Measurements from ENCODE around the gene UBC.

Gene UBC

GRCh38 chr12:124910561-124911478 lies 3.6 kb downstream of the UBC start:
- TF ChIP-seq GATA2 (IDR thresholded peaks at IDR 0.05; ENCODE audit: low read depth, low read length) (no peak), GATA3 (IDR thresholded peaks at IDR 0.05; ENCODE audit: low read depth, low read length) (no peak)

DNA sequence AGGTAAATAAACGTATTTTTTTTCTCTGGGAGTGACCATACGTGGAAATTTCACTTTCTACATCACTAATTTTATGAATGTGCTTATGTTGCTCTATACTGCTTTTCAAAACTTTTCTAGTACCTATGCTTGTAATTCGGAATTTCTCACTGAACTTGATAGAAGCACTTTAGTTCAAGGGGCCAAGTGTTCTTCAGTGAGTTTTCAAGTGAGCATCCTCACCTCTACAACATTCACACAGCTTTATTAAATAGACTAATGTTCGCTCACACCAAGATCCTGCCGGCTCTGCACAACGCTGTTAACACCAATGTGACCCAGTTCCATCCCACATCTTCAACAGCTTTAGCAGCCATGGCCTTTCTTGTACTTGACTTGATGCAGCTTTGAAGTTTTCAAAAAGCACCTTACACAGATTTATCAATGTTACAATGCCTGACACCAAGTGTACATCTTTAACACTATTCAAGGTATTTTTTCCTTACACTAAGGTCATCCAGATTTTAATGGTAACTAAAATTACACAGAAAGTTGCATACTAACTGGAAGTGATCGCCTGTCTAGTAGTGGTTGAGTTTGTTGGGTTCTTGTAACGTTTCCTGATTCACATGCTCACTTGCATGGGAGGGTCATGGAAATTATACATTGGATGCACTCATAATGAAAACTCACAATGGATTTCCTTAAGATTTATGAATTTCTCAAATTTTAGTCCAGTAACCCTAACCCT lies 4.5 kb downstream of the UBC start:
- no peak for TF ChIP-seq GATA3 (IDR thresholded peaks at IDR 0.05; ENCODE audit: low read depth, low read length)
- no peak for TF ChIP-seq GATA2 (IDR thresholded peaks at IDR 0.05; ENCODE audit: low read depth, low read length)

DNA sequence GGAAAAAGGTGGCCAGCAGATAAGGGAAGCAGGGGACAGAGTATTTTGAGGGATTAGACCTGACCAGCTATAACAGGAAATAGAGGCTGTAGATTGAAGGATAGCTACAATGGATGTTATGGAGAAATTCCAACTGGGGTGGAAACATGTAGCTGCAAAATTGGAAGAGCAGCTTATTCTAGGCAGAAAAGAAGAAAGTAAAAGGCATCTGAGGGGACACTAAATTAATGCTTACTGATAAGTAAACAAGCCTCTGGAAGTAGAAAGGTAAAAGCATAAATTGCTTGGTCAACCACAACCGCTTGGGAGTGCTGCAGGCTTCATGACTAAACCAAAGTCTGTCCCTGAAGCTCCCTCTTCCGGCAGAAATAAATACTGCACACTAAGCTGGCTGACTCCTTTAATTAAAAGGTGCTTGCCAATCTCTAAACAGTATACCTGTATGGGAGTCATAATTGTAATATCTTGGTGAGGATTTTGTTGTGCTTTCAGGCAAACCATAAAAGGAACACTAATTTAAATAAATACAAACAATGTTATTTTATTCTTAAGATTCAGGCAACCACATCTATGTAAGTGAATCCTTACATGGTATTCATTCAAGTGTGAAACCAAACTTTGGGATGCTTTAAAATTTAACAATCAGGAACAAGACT lies 7.7 kb downstream of the UBC start:
- TF ChIP-seq GATA3 (IDR thresholded peaks at IDR 0.05; ENCODE audit: low read depth, low read length) (no peak), GATA2 (IDR thresholded peaks at IDR 0.05; ENCODE audit: low read depth, low read length) (no peak)

DNA sequence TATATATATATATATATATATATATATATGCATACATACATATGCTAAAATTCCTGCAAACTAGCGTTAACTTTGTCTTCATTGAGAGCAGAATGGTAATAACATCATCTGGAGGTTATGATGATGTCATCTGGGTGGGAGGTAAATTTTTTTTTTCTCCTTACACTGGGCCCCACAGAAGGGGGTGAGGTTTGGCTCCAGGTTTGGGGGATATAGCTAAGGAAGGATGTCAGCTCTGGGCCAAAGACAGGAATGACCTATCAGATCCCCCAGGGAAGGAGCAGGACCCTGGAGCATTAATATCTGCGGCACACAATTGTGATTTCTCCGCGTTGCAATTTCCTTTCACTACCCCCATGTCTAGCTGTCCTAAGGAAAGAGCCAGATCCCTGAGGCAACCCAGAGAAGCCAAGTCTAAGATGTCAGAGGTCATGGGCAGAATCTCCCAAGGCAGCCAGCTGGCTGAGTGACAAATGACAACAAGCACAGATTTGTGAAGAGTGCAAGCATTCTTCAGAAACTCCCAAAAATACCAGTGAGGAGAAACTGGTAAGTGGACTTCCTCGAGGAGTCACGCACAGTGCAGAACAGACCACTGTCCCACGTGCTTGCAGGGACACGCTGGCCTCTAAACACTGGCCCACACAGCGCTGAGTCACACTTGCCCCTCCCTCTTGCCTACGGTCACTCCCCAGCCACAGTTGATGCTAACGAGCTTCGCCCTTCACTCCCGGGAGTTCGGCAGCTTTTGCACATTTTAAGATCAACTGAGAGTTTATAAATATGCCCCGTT lies 9.9 kb downstream of the UBC start:
- TF ChIP-seq GATA2 (IDR thresholded peaks at IDR 0.05; ENCODE audit: low read depth, low read length) = no peak
- no peak for TF ChIP-seq GATA3 (IDR thresholded peaks at IDR 0.05; ENCODE audit: low read depth, low read length)

DNA sequence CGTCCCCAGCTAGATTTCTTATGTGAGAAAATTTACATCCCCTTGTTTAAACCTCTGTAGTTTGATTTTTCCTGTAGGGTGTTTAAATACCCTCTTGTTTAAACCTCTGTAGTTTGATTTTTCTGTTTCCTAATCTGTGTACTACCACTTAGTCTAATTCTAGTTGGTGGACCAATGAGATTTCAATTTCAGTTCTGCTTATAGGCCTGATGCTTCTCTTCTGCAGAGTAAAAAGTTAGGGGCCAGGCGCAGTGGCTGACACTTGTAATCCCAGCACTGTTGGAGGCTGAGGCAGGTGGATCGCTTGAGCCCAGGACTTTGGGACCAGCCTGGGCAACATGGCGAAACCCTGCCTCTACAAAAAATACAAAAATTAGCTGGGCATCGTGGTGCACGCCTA lies 11.5 kb downstream of the UBC start:
- TF ChIP-seq GATA2 (IDR thresholded peaks at IDR 0.05; ENCODE audit: low read depth, low read length) = no peak
- no peak for TF ChIP-seq GATA3 (IDR thresholded peaks at IDR 0.05; ENCODE audit: low read depth, low read length)

DNA sequence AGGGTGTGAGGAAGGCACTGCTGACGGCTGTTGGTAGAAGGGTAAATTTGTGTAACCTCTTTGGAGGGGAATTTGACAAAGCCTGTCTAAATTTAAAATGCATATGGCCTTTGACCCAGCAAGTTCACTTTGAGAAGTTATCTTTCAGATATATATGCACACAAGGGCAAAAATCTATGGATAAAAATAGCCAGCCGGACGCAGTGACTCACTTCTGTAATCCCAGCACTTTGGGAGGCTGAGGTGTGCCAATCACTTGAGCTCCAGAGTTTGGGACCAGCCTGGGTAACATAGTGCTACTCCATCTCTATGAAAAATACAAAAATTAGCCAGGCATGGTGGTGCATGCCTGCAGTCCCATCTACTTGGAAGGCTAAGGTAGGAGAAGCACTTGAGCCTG lies 13.4 kb downstream of the UBC start:
- TF ChIP-seq GATA3 (IDR thresholded peaks at IDR 0.05; ENCODE audit: low read depth, low read length) = no peak
- TF ChIP-seq GATA2 (IDR thresholded peaks at IDR 0.05; ENCODE audit: low read depth, low read length) = no peak

- TF ChIP-seq GATA2 (IDR thresholded peaks at IDR 0.05; ENCODE audit: low read depth, low read length) (no peak), GATA3 (IDR thresholded peaks at IDR 0.05; ENCODE audit: low read depth, low read length) (no peak)
These were observed 15.5 kb downstream of the UBC start for GRCh38 chr12:124898923-124899294.

GRCh38 chr12:124898200-124898922 lies 16.1 kb downstream of the UBC start:
- TF ChIP-seq GATA3 (IDR thresholded peaks at IDR 0.05; ENCODE audit: low read depth, low read length) (no peak), GATA2 (IDR thresholded peaks at IDR 0.05; ENCODE audit: low read depth, low read length) (no peak)

GRCh38 chr12:124896461-124896860 lies 18.0 kb downstream of the UBC start:
- TF ChIP-seq GATA2 (IDR thresholded peaks at IDR 0.05; ENCODE audit: low read depth, low read length) (no peak), GATA3 (IDR thresholded peaks at IDR 0.05; ENCODE audit: low read depth, low read length) (no peak)

- no peak for TF ChIP-seq GATA3 (IDR thresholded peaks at IDR 0.05; ENCODE audit: low read depth, low read length)
- no peak for TF ChIP-seq GATA2 (IDR thresholded peaks at IDR 0.05; ENCODE audit: low read depth, low read length)
These were observed 20.5 kb downstream of the UBC start for GRCh38 chr12:124893792-124894516.

- TF ChIP-seq GATA3 (IDR thresholded peaks at IDR 0.05; ENCODE audit: low read depth, low read length) = no peak
- TF ChIP-seq GATA2 (IDR thresholded peaks at IDR 0.05; ENCODE audit: low read depth, low read length) = no peak
These were observed 26.2 kb downstream of the UBC start for GRCh38 chr12:124888260-124888659.

DNA sequence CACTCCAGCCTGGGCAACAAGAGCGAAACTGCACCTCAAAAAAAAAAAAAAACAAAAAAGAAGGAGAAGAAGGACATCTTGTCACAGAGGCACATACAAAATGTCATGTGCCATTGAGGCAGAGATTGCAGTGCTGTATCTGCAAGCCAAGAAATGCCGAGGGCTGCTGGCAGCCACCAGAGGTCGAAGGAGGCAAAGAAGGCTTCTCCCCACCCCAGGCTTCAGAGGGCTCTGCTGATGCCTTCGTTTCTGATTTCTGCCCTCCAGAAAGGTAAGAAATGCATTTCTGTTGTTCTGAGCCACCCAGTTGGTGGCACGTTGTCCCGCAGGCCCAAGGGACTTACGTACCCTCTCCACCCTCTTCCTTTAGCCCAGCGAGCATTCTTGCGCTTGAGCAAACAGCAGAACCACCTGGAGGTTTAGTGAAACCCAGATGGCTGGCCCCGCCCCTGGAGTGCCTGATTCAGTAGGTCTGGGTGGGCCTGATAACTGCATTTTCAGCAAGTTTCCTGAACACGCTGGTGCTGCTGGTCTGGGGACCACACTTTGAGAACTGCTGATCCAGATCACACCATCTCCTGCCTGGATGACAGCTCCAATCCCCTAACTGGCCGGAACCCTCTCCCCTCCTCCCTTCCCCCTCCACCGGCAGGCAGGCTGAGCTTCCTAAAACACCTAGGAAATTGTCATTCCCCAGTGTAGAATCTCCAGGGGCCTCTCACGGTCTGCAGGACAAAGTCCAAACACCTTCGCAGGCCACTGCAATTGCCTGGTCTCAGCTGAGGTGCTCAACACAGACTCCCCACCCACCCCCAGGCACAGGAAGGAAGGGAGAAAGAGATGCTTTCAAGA lies 29.6 kb downstream of the UBC start:
- TF ChIP-seq GATA3 (IDR thresholded peaks at IDR 0.05; ENCODE audit: low read depth, low read length) (no peak), GATA2 (IDR thresholded peaks at IDR 0.05; ENCODE audit: low read depth, low read length) (no peak)

All from SH-SY5Y (cell line).